Measurements from ENCODE around the gene STIP1. TPM values are rescaled to one million over a fixed set of nuclear protein-coding genes. Genes with fewer than 3 reads are reported as not detected.
A peak's percentile ranks its signal among the peaks of the same experiment; 100 is the strongest.

STIP1 gene
- total and polyA plus RNA-seq, 2 donors (not counting 1 experiment from before 2014, with no cell fraction given), result 49.8 to 78.7 TPM

GRCh38 chr11:64246871-64247728 lies 61.1 kb downstream of the STIP1 start, which contains the start of gene PPP1R14B:
Gene PPP1R14B, minus strand, starts transcription at chr11:64246943. Its CDS starts 270 bp downstream, at chr11:64246673.
- Histone ChIP-seq H2AFZ (ENCODE audit: insufficient read depth, low read depth, low read length, poor library complexity, severe bottlenecking) (peak within 1 kb of the TSS; percentile 83), H3K27ac (ENCODE audit: low read length in 2 of 2) (peak within 1 kb of the TSS; percentile 53 to 79), H3K4me3 (ENCODE audit: control extremely low read depth in 1 of 5, extremely low read depth in 1 of 5, insufficient read depth in 1 of 5, low read depth in 2 of 5, low read length in 4 of 5) (peak within 1 kb of the TSS; percentile 78 to 99 (median 88)), H3K4me1 (ENCODE audit: control insufficient read depth in 2 of 2, insufficient read depth in 2 of 2, low read length in 2 of 2) (peaks cover 26 to 54% of the 10 kb centered on the region in 2 donors), H3K4me2 (replicated peaks; ENCODE audit: low read depth, low read length, poor library complexity, severe bottlenecking) (peak within 1 kb of the TSS; percentile 99), H3K9me3 (ENCODE audit: control extremely low read depth in 1 of 3, control insufficient read depth in 2 of 3, insufficient read depth in 1 of 3, low read length in 2 of 3) (no peaks in the 10 kb centered on the region), H3K27me3 (replicated peaks in 1 of 4; ENCODE audit: control extremely low read depth in 1 of 4, control insufficient read depth in 3 of 4, insufficient read depth in 4 of 4, low read length in 3 of 4) (no peaks in the 10 kb centered on the region), H3K9ac (ENCODE audit: low read length) (peak within 1 kb of the TSS; percentile 80), H3K79me2 (ENCODE audit: control insufficient read depth, insufficient read depth, low read length) (peaks cover 9% of the 10 kb centered on the region), H4K20me1 (ENCODE audit: control insufficient read depth, insufficient read depth, low read length, poor library complexity, severe bottlenecking) (peaks cover 2% of the 10 kb centered on the region), H3K36me3 (replicated peaks in 1 of 2; ENCODE audit: control extremely low read depth in 1 of 2, control insufficient read depth in 1 of 2, extremely low read depth in 1 of 2, insufficient read depth in 2 of 2, low read length in 1 of 2) (peaks cover 0 to 11% of the 10 kb centered on the region in 2 experiments)
- H3K27me3 Mint-ChIP-seq, result no peaks in the 10 kb centered on the region
- H3K27ac Mint-ChIP-seq, result peak within 1 kb of the TSS; percentile 91
- CTCF ChIA-PET, result interaction anchor here (0.9 to 10.4 kb wide), 9 partner anchors 16 to 71 kb away, joined by 3 to 141 read pairs (median 5); partner anchors contain the start of genes BAD, ESRRA, FERMT3 and PRDX5
- peak; percentile 85 for DNase-seq
- H3K4me3 Mint-ChIP-seq, result peak within 1 kb of the TSS; percentile 90
- intact Hi-C loops (cut with micrococcal nuclease), result loop anchor here (1.0 kb wide), 4 partner anchors 21 to 61 kb away; partner anchors contain the start of genes GPR137, NUDT22, STIP1 and TRPT1
- no peaks in the 10 kb centered on the region for H3K9me3 Mint-ChIP-seq (ENCODE audit: insufficient read depth)
- H3K4me1 Mint-ChIP-seq, result peaks cover 40% of the 10 kb centered on the region
- ATAC-seq (ENCODE audit: low read depth), result peak; percentile 60
- POLR2A ChIA-PET, result interaction anchor here (1.0 to 4.0 kb wide), 6 partner anchors 20 to 71 kb away, joined by 4 to 37 read pairs (median 9); partner anchors contain the start of genes BAD, FERMT3, NUDT22 and PRDX5
- 2% methylated on average over 53 of the region's 74 CpGs for WGBS (ENCODE audit: insufficient coverage)
- no peak for TF ChIP-seq EZH2 (IDR thresholded peaks at IDR 0.05; ENCODE audit: borderline replicate concordance, insufficient read depth, low read depth, low read length, poor library complexity, severe bottlenecking)
- TF ChIP-seq CTCF (IDR thresholded peaks at IDR 0.05), result no peak
